Activated T-cell treated with anti-CD3 and anti-CD28 coated beads for 24 hours (primary cell): ENCODE data around the gene TSPAN33.
A peak's percentile ranks its signal among the peaks of the same experiment; 100 is the strongest.
"Not testable (repeated sequence)": the region's sequence is repeated elsewhere in the genome, so short reads cannot be mapped to it uniquely, and the experiment has no call there.

Experiments used
- DNase-seq: peaks from one replicate; pipeline ENCODE4 v3.0.0-alpha.2; 2020; ENCODE audit warnings: low read depth

Gene TSPAN33

GRCh38 chr7:129144095-129144833 lies at the start of gene TSPAN33:
Gene TSPAN33 (plus strand): TSS chr7:129144707. CDS start chr7:129144981, 274 bp downstream.
- DNase-seq, result peak; percentile 62

GRCh38 chr7:129095258-129095657 lies 49.2 kb upstream of the TSPAN33 start:
- no peak for DNase-seq

GRCh38 chr7:129098409-129099084 lies 46.0 kb upstream of the TSPAN33 start:
- DNase-seq, result no peak

- no peak for DNase-seq
Observed at GRCh38 chr7:129100827-129101166, 43.7 kb upstream of the TSPAN33 start.

GRCh38 chr7:129101746-129102145 lies 42.8 kb upstream of the TSPAN33 start:
- no peak for DNase-seq

- DNase-seq, result no peak
Observed at GRCh38 chr7:129103561-129104324, 40.8 kb upstream of the TSPAN33 start.

GRCh38 chr7:129108581-129108980 lies 35.9 kb upstream of the TSPAN33 start:
- DNase-seq, result no peak

- no peak for DNase-seq
Observed at GRCh38 chr7:129110258-129110981, 34.1 kb upstream of the TSPAN33 start.

- no peak for DNase-seq
Observed at GRCh38 chr7:129110982-129111376, 33.5 kb upstream of the TSPAN33 start.

- no peak for DNase-seq
Observed at GRCh38 chr7:129115676-129116075, 28.8 kb upstream of the TSPAN33 start.

- no peak for DNase-seq
Observed at GRCh38 chr7:129118182-129118581, 26.3 kb upstream of the TSPAN33 start.

GRCh38 chr7:129118976-129119375 lies 25.5 kb upstream of the TSPAN33 start:
- no peak for DNase-seq

- DNase-seq, result not testable (repeated sequence)
Observed at GRCh38 chr7:129121501-129122077, 22.9 kb upstream of the TSPAN33 start.

- no peak for DNase-seq
Observed at GRCh38 chr7:129122078-129122750, 22.3 kb upstream of the TSPAN33 start.

GRCh38 chr7:129122751-129123509 lies 21.6 kb upstream of the TSPAN33 start:
- DNase-seq, result no peak

GRCh38 chr7:129123510-129123857 lies 21.0 kb upstream of the TSPAN33 start:
- DNase-seq, result no peak

- no peak for DNase-seq
Observed at GRCh38 chr7:129126314-129126713, 18.2 kb upstream of the TSPAN33 start.

- no peak for DNase-seq
Observed at GRCh38 chr7:129127154-129127553, 17.4 kb upstream of the TSPAN33 start.

GRCh38 chr7:129127601-129128000 lies 16.9 kb upstream of the TSPAN33 start:
- no peak for DNase-seq

GRCh38 chr7:129134356-129134987 lies 10.0 kb upstream of the TSPAN33 start:
- DNase-seq, result no peak
